HCT116 (cell line): ENCODE results near the gene GAK. TPM values are rescaled to one million over a fixed set of nuclear protein-coding genes. Genes with fewer than 3 reads are reported as not detected.

Experiments
- ATAC-seq: fragments of 200-7000 bp; cut with Tn5 transposase; 2 replicates; pipeline ENCODE4 v1.9.1; 2020; ENCODE audit warnings: mild to moderate bottlenecking, moderate library complexity
- BruUV-seq: library from RNA; stranded (reverse); fragments of 400-500 nt; replicated peaks from 2 replicates; lab custom pipeline; 2021; lab: Mats Ljungman, UMichigan
- CTCF ChIA-PET: fragments of 300-600 bp; sonication (Branson Sonifier 250); formaldehyde crosslinking; loops from one replicate; lab custom pipeline; 2021; ENCODE audit warnings: antibody characterized with exemption; lab: Charles Lee
- POLR2A ChIA-PET: fragments of 300-600, 350-600 bp; sonication (Branson Sonifier 250); formaldehyde crosslinking; loops from one replicate; lab custom pipeline; 2021; ENCODE audit warnings: antibody characterized with exemption; lab: Charles Lee
- RAD21 ChIA-PET, 2 experiments: fragments of 300-600 bp; sonication (Branson Sonifier 250); formaldehyde crosslinking; loops; one replicate each; lab custom pipeline; 2023; ENCODE audit warnings: low total read pairs in 2 of 2; ENCODE audit not compliant: uncharacterized antibody in 2 of 2, unreplicated experiment in 2 of 2, low non-redundant PET in 1 of 2; lab: Charles Lee
- DNase-seq: peaks from one replicate; pipeline ENCODE4 v3.0.0-alpha.2; 2010; ENCODE audit warnings: low read depth, low spot score
- H2AFZ ChIP-seq: fragments of 200-600 bp; shearing (Covaris generic), sonication (generic); 2 replicates; pipeline ENCODE4 v1.6.1; 2017; ENCODE audit warnings: low read depth, mixed run types, mixed read lengths, antibody characterized with exemption, low read length; ENCODE audit not compliant: poor library complexity, severe bottlenecking
- H3K27ac ChIP-seq: 2 replicates; pipeline ENCODE4 v1.5.1; 2012; ENCODE audit warnings: low read depth, low read length
- H3K27me3 ChIP-seq: fragments of 200-600 bp; sonication (generic); 2 replicates; pipeline ENCODE4 v1.6.1; 2016; ENCODE audit warnings: mixed run types, low read length, mixed read lengths; ENCODE audit not compliant: insufficient read depth
- H3K36me3 ChIP-seq, 2 experiments: fragments of 200-500 bp in 1 of 2; fragments of 200-600 bp in 1 of 2; sonication (Bioruptor generic) in 1 of 2; sonication (generic) in 1 of 2; 2 replicates each; pipeline versions ENCODE4 v1.5.1 to v1.6.1; 2014 to 2016; ENCODE audit warnings: low read length in 2 of 2, inconsistent platforms in 1 of 2, mixed read lengths in 1 of 2, mixed run types in 1 of 2; ENCODE audit not compliant: insufficient read depth in 2 of 2, control insufficient read depth in 1 of 2
- H3K4me1 ChIP-seq, 2 experiments: fragments of 200-600 bp in 1 of 2; sonication (generic) in 1 of 2; 2 replicates each; pipeline versions ENCODE4 v1.5.1 to v1.6.1; 2012 to 2017; ENCODE audit warnings: low read length in 2 of 2, inconsistent platforms in 1 of 2, mild to moderate bottlenecking in 1 of 2, mixed read lengths in 1 of 2, mixed run types in 1 of 2, moderate library complexity in 1 of 2; ENCODE audit not compliant: insufficient read depth in 2 of 2, control insufficient read depth in 1 of 2
- H3K4me2 ChIP-seq: fragments of 200-600 bp; sonication (generic); 2 replicates; pipeline ENCODE4 v1.6.1; 2017; ENCODE audit warnings: mixed run types, low read length, mixed read lengths
- H3K4me3 ChIP-seq, 2 experiments: fragments of 200-600 bp in 1 of 2; sonication (generic) in 1 of 2; replicated peaks in 1 of 2; 2 replicates each; pipeline ENCODE4 v1.5.1; 2011 to 2016; ENCODE audit warnings: low read length in 2 of 2, control low read depth in 1 of 2, low read depth in 1 of 2, mild to moderate bottlenecking in 1 of 2, mixed read lengths in 1 of 2, mixed run types in 1 of 2
- H3K79me2 ChIP-seq: fragments of 200-600 bp; sonication (generic); 2 replicates; pipeline ENCODE4 v1.6.1; 2017; ENCODE audit warnings: mild to moderate bottlenecking, mixed run types, low read length, moderate library complexity, mixed read lengths; ENCODE audit not compliant: insufficient read depth
- H3K9ac ChIP-seq: fragments of 200-600 bp; sonication (generic); 2 replicates; pipeline ENCODE4 v1.6.1; 2016; ENCODE audit warnings: low read length, mixed read lengths
- H3K9me2 ChIP-seq: fragments of 200-600 bp; sonication (generic), shearing (Covaris generic); 2 replicates; pipeline ENCODE4 v1.6.1; 2017; ENCODE audit warnings: mixed run types, mild to moderate bottlenecking, moderate library complexity; ENCODE audit not compliant: insufficient read depth
- H3K9me3 ChIP-seq, 2 experiments: fragments of 200-500 bp in 1 of 2; fragments of 200-600 bp in 1 of 2; sonication (Bioruptor generic) in 1 of 2; sonication (generic) in 1 of 2; 2 replicates each; pipeline ENCODE4 v1.6.1; 2014 to 2017; ENCODE audit warnings: low read length in 2 of 2, mixed read lengths in 2 of 2, inconsistent platforms in 1 of 2, low read depth in 1 of 2, mild to moderate bottlenecking in 1 of 2, mixed run types in 1 of 2, moderate library complexity in 1 of 2; ENCODE audit not compliant: control insufficient read depth in 1 of 2, insufficient read depth in 1 of 2
- H4K20me1 ChIP-seq: fragments of 200-600 bp; sonication (generic), shearing (Covaris generic); 2 replicates; pipeline ENCODE4 v1.6.1; 2017; ENCODE audit warnings: mixed run types, mild to moderate bottlenecking, moderate library complexity; ENCODE audit not compliant: insufficient read depth
- EZH2 ChIP-seq: fragments of 200-600 bp; sonication (generic); IDR thresholded peaks from 2 replicates; pipeline ENCODE4 v1.6.1; 2017; ENCODE audit warnings: antibody characterized with exemption, mixed run types
- EZH2phosphoT487 ChIP-seq: fragments of 200-600 bp; IDR thresholded peaks from 2 replicates; pipeline ENCODE4 v1.6.1; 2018; ENCODE audit warnings: antibody characterized with exemption, borderline replicate concordance
- JUND ChIP-seq: IDR thresholded peaks from 2 replicates; pipeline ENCODE4 v1.6.1; 2012
- SIN3A ChIP-seq: IDR thresholded peaks from 2 replicates; pipeline ENCODE4 v1.6.1; 2012; ENCODE audit warnings: low read depth
- TCF7L2 ChIP-seq: IDR thresholded peaks from 2 replicates; pipeline ENCODE4 v1.7.0; 2011; ENCODE audit warnings: borderline replicate concordance, inconsistent platforms; ENCODE audit not compliant: insufficient read depth, insufficient read length; ENCODE audit errors: extremely low read depth
- YY1 ChIP-seq: IDR thresholded peaks from 2 replicates; pipeline ENCODE4 v1.6.1; 2011; ENCODE audit warnings: low read length, low read depth, moderate library complexity, mild to moderate bottlenecking; ENCODE audit not compliant: insufficient replicate concordance; ENCODE audit errors: extremely low read depth
- ZFX ChIP-seq: fragments of 450-650 bp; IDR thresholded peaks from 2 replicates; pipeline ENCODE4 v1.6.1; 2017
- intact Hi-C: fragments of 100-400 bp; cut with micrococcal nuclease; formaldehyde crosslinking; loops from 2 replicates; pipeline ENCODE4 v1.10.0; 2022
- total RNA-seq: library from RNA; stranded (reverse); gene quantifications from one replicate; pipeline ENCODE4 v1.2.1, GENCODE V29; 2021; ENCODE audit not compliant: unreplicated experiment
- TF ChIP-seq, protein P1 (sequence below): IDR thresholded peaks from 2 replicates; pipeline ENCODE4 v1.6.1; 2012; ENCODE audit warnings: low read depth
- TF ChIP-seq, protein P2 (sequence below): IDR thresholded peaks from 2 replicates; pipeline ENCODE4 v1.6.1; 2011; ENCODE audit warnings: mild to moderate bottlenecking, low read length, moderate library complexity; ENCODE audit not compliant: insufficient replicate concordance; ENCODE audit errors: extremely low read depth
- TF ChIP-seq, protein P3 (sequence below), 3 experiments: fragments of 200-600 bp in 1 of 3; sonication (generic) in 1 of 3; IDR thresholded peaks in 2 of 3; conservative IDR thresholded peaks in 1 of 3; 2 replicates each; pipeline ENCODE4 v1.5.1; 2012 to 2017; ENCODE audit warnings: low read depth in 2 of 3, low read length in 2 of 3, antibody characterized with exemption in 1 of 3, borderline replicate concordance in 1 of 3, control low read depth in 1 of 3, mild to moderate bottlenecking in 1 of 3, mixed read lengths in 1 of 3, mixed run types in 1 of 3, moderate library complexity in 1 of 3; ENCODE audit not compliant: insufficient read depth in 1 of 3
- TF ChIP-seq, protein P4 (sequence below): IDR thresholded peaks from 2 replicates; pipeline ENCODE4 v1.6.1; 2012

Gene GAK
- total RNA-seq, 1 experiment from 2014 or later = 123 TPM

DNA sequence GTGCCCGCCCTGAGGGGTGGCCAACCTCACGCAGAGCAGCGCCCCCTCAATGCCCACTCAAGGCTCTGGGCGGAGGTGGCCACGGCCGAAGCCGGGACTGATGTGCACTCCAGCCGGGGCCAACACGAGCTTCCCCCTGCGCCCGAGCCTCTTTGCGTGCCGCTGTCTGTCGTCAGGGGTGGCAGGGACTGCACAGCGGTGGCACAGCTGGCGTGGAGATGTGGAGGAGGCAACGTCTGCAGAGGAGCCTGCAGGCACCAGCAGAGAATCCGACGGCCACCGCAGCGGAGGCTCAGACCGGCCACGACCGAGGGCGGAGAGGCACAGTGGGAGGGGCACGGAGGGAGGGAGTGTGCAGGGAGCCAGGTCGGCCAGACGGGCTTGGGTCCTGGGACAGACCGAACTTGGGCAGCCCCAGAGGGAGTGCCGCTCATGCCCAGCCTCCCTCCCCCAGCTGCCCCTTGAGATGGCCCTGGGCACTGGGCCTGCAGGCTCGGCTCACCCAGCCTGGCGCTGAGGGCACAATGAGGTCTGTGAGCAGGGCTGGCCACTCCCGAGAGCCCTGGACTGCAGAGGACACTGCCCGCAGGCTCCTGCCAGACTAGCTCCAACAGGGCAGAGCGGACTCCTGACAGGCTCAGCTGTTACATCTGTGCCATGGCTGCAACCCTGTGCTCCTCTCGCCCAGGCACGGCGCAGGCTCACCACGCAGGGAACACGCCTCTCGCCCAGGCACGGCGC, 59.7 kb downstream of the GAK start:
- H3K9me3 ChIP-seq = no peaks in the 10 kb centered on the region
- CTCF ChIA-PET = no interaction called here
- no peaks in the 10 kb centered on the region for H3K27me3 ChIP-seq
- no peaks in the 10 kb centered on the region for H3K79me2 ChIP-seq
- DNase-seq (no peak), ATAC-seq (no peak)
- RAD21 ChIA-PET = no interaction called here
- no peak overlapping the region for H3K4me2 ChIP-seq
- H3K36me3 ChIP-seq = peaks cover 2 to 25% of the 10 kb centered on the region in 2 experiments; a peak in 3 of 4 replicates
- H3K4me3 ChIP-seq = no peak overlapping the region
- H4K20me1 ChIP-seq = no peaks in the 10 kb centered on the region
- POLR2A ChIA-PET = no interaction called here
- no peaks in the 10 kb centered on the region for H3K4me1 ChIP-seq
- no peaks in the 10 kb centered on the region for H3K9me2 ChIP-seq
- no TSS peak for BruUV-seq
- no peak overlapping the region for H3K9ac ChIP-seq
- no peak for TF ChIP-seq EZH2
- no peak for TF ChIP-seq SIN3A
- no peak for TF ChIP-seq ZFX
- no peak for TF ChIP-seq EZH2phosphoT487
- H2AFZ ChIP-seq = no peak overlapping the region
- intact Hi-C loops = no loop called here
- no peak overlapping the region for H3K27ac ChIP-seq

DNA sequence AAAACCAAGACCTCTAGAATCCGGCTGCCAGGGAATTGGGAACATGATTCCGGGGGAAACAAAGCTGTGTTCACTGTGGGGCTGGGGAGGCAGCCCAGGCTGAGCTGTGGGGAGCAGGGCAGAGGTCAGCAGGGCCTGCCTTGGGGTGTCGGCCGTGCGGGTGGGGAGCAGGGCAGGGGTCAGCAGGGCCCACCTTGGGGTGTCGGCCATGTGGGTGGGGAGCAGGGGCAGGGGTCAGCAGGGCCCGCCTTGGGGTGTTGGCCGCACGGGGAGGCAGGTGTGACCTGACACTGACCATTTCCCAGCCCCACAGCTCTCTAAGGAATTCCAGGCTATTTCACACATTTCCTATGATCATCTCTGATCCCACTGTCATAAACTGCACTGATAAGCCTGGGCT, 60.6 kb downstream of the GAK start:
- Histone ChIP-seq H3K4me3 (no peak overlapping the region), H4K20me1 (no peaks in the 10 kb centered on the region), H3K4me1 (no peaks in the 10 kb centered on the region), H3K36me3 (peaks cover 2 to 24% of the 10 kb centered on the region in 2 experiments; a peak in 3 of 4 replicates), H2AFZ (no peak overlapping the region), H3K27ac (no peak overlapping the region), H3K9ac (no peak overlapping the region), H3K4me2 (no peak overlapping the region), H3K9me2 (no peaks in the 10 kb centered on the region), H3K9me3 (no peaks in the 10 kb centered on the region), H3K27me3 (no peaks in the 10 kb centered on the region), H3K79me2 (no peaks in the 10 kb centered on the region)
- no peak for DNase-seq
- ChIA-PET CTCF (no interaction called here), POLR2A (no interaction called here), RAD21 (no interaction called here)
- intact Hi-C loops = no loop called here
- BruUV-seq = no TSS peak
- no peak for ATAC-seq
- TF ChIP-seq, protein P1, sequence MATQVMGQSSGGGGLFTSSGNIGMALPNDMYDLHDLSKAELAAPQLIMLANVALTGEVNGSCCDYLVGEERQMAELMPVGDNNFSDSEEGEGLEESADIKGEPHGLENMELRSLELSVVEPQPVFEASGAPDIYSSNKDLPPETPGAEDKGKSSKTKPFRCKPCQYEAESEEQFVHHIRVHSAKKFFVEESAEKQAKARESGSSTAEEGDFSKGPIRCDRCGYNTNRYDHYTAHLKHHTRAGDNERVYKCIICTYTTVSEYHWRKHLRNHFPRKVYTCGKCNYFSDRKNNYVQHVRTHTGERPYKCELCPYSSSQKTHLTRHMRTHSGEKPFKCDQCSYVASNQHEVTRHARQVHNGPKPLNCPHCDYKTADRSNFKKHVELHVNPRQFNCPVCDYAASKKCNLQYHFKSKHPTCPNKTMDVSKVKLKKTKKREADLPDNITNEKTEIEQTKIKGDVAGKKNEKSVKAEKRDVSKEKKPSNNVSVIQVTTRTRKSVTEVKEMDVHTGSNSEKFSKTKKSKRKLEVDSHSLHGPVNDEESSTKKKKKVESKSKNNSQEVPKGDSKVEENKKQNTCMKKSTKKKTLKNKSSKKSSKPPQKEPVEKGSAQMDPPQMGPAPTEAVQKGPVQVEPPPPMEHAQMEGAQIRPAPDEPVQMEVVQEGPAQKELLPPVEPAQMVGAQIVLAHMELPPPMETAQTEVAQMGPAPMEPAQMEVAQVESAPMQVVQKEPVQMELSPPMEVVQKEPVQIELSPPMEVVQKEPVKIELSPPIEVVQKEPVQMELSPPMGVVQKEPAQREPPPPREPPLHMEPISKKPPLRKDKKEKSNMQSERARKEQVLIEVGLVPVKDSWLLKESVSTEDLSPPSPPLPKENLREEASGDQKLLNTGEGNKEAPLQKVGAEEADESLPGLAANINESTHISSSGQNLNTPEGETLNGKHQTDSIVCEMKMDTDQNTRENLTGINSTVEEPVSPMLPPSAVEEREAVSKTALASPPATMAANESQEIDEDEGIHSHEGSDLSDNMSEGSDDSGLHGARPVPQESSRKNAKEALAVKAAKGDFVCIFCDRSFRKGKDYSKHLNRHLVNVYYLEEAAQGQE = no peak
- TF ChIP-seq TCF7L2 = no peak
- TF ChIP-seq, protein P2, sequence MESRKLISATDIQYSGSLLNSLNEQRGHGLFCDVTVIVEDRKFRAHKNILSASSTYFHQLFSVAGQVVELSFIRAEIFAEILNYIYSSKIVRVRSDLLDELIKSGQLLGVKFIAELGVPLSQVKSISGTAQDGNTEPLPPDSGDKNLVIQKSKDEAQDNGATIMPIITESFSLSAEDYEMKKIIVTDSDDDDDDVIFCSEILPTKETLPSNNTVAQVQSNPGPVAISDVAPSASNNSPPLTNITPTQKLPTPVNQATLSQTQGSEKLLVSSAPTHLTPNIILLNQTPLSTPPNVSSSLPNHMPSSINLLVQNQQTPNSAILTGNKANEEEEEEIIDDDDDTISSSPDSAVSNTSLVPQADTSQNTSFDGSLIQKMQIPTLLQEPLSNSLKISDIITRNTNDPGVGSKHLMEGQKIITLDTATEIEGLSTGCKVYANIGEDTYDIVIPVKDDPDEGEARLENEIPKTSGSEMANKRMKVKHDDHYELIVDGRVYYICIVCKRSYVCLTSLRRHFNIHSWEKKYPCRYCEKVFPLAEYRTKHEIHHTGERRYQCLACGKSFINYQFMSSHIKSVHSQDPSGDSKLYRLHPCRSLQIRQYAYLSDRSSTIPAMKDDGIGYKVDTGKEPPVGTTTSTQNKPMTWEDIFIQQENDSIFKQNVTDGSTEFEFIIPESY = no peak
- no peak for TF ChIP-seq YY1
- TF ChIP-seq, protein P3, sequence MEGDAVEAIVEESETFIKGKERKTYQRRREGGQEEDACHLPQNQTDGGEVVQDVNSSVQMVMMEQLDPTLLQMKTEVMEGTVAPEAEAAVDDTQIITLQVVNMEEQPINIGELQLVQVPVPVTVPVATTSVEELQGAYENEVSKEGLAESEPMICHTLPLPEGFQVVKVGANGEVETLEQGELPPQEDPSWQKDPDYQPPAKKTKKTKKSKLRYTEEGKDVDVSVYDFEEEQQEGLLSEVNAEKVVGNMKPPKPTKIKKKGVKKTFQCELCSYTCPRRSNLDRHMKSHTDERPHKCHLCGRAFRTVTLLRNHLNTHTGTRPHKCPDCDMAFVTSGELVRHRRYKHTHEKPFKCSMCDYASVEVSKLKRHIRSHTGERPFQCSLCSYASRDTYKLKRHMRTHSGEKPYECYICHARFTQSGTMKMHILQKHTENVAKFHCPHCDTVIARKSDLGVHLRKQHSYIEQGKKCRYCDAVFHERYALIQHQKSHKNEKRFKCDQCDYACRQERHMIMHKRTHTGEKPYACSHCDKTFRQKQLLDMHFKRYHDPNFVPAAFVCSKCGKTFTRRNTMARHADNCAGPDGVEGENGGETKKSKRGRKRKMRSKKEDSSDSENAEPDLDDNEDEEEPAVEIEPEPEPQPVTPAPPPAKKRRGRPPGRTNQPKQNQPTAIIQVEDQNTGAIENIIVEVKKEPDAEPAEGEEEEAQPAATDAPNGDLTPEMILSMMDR (IDR thresholded peaks at IDR 0.05 in 2 of 3, conservative IDR thresholded peaks at IDR 0.05 in 1 of 3; ENCODE audit: borderline replicate concordance in 1 of 3, insufficient read depth in 1 of 3, low read depth in 2 of 3, low read length in 2 of 3) = no peak
- TF ChIP-seq, protein P4, sequence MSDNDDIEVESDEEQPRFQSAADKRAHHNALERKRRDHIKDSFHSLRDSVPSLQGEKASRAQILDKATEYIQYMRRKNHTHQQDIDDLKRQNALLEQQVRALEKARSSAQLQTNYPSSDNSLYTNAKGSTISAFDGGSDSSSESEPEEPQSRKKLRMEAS = no peak
- no peak for TF ChIP-seq JUND
